NCI-H2107 treated with DMSO at 0.1 percent for 48 hours (cell line): ENCODE results near the gene HLA-DPA1.

Source experiments
- DNase-seq: peaks from one replicate; lab custom pipeline; 2025; ENCODE audit not compliant: unreplicated experiment; lab: John Stamatoyannopoulos, UW

HLA-DPA1 gene

GRCh38 chr6:33088931-33089620 lies 15.6 kb upstream of the HLA-DPA1 start:
- no peak for DNase-seq

GRCh38 chr6:33088258-33088930 lies 14.9 kb upstream of the HLA-DPA1 start:
- DNase-seq, result no peak

- DNase-seq, result no peak
Observed at GRCh38 chr6:33085627-33086026, 12.2 kb upstream of the HLA-DPA1 start.

- no peak for DNase-seq
Observed at GRCh38 chr6:33082702-33083101, 9.3 kb upstream of the HLA-DPA1 start.

- no peak for DNase-seq
Observed at GRCh38 chr6:33081098-33081824, 7.8 kb upstream of the HLA-DPA1 start.

GRCh38 chr6:33080127-33081089 lies 7.0 kb upstream of the HLA-DPA1 start:
- DNase-seq, result no peak

GRCh38 chr6:33079580-33079979 lies 6.1 kb upstream of the HLA-DPA1 start:
- DNase-seq, result no peak

GRCh38 chr6:33078919-33079521 lies 5.6 kb upstream of the HLA-DPA1 start:
- DNase-seq, result no peak

- DNase-seq, result no peak
Observed at GRCh38 chr6:33078442-33078841, 5.0 kb upstream of the HLA-DPA1 start.

- no peak for DNase-seq
Observed at GRCh38 chr6:33077908-33078307, 4.5 kb upstream of the HLA-DPA1 start.

GRCh38 chr6:33076406-33076934 lies 3.0 kb upstream of the HLA-DPA1 start:
- DNase-seq, result no peak

GRCh38 chr6:33075568-33076405 lies 2.3 kb upstream of the HLA-DPA1 start, which contains the start of gene HLA-DPB1:
Gene HLA-DPB1, plus strand, starts transcription at chr6:33075990. Its CDS starts 52 bp downstream, at chr6:33076042.
- no peak for DNase-seq

GRCh38 chr6:33075208-33075567 lies 1.7 kb upstream of the HLA-DPA1 start:
- no peak for DNase-seq

GRCh38 chr6:33072508-33073100 lies 845 bp downstream of the HLA-DPA1 start:
- DNase-seq, result no peak

GRCh38 chr6:33071569-33071968 lies 1.9 kb downstream of the HLA-DPA1 start:
- no peak for DNase-seq

- no peak for DNase-seq
Observed at GRCh38 chr6:33070909-33071308, 2.5 kb downstream of the HLA-DPA1 start.

GRCh38 chr6:33069021-33069738 lies 4.3 kb downstream of the HLA-DPA1 start:
- no peak for DNase-seq

GRCh38 chr6:33066917-33067521 lies 6.4 kb downstream of the HLA-DPA1 start:
- DNase-seq, result no peak
